Activated gamma-delta T cell treated with Interleukin-2 at 50 U/mL for 16 hours (primary cell): ENCODE data around the gene TMC8.
A peak's percentile ranks its signal among the peaks of the same experiment; 100 is the strongest.
"Not testable (repeated sequence)": the region's sequence is repeated elsewhere in the genome, so short reads cannot be mapped to it uniquely, and the experiment has no call there.

Experiments used
- DNase-seq: peaks from one replicate; pipeline ENCODE4 v3.0.0-alpha.2; 2020

Gene TMC8

GRCh38 chr17:78130437-78131101 lies at the start of gene TMC8:
TMC8 (plus strand) TSS chr17:78130771; CDS start chr17:78131589, 818 bp downstream.
- peak; percentile 90 for DNase-seq

GRCh38 chr17:78081551-78081950 lies 49.0 kb upstream of the TMC8 start:
- no peak for DNase-seq

- DNase-seq, result not testable (repeated sequence)
Measured at GRCh38 chr17:78082355-78082872, 48.2 kb upstream of the TMC8 start.

- DNase-seq, result no peak
Measured at GRCh38 chr17:78082988-78083387, 47.6 kb upstream of the TMC8 start.

- DNase-seq, result no peak
Measured at GRCh38 chr17:78086740-78087139, 43.8 kb upstream of the TMC8 start.

- DNase-seq, result no peak
Measured at GRCh38 chr17:78088529-78088928, 42.0 kb upstream of the TMC8 start.

GRCh38 chr17:78089576-78090281 lies 40.8 kb upstream of the TMC8 start:
- no peak for DNase-seq

GRCh38 chr17:78092794-78093324 lies 37.7 kb upstream of the TMC8 start:
- DNase-seq, result no peak

GRCh38 chr17:78095035-78095434 lies 35.5 kb upstream of the TMC8 start:
- DNase-seq, result no peak

- no peak for DNase-seq
Measured at GRCh38 chr17:78096093-78096492, 34.5 kb upstream of the TMC8 start.

GRCh38 chr17:78101112-78101511 lies 29.5 kb upstream of the TMC8 start:
- no peak for DNase-seq

- no peak for DNase-seq
Measured at GRCh38 chr17:78101542-78101941, 29.0 kb upstream of the TMC8 start.

GRCh38 chr17:78103311-78103710 lies 27.3 kb upstream of the TMC8 start:
- DNase-seq, result no peak

- DNase-seq, result no peak
Measured at GRCh38 chr17:78104540-78104941, 26.0 kb upstream of the TMC8 start.

- DNase-seq, result no peak
Measured at GRCh38 chr17:78105101-78105500, 25.5 kb upstream of the TMC8 start.

- no peak for DNase-seq
Measured at GRCh38 chr17:78105551-78105950, 25.0 kb upstream of the TMC8 start.

- DNase-seq, result no peak
Measured at GRCh38 chr17:78106211-78106610, 24.4 kb upstream of the TMC8 start.

GRCh38 chr17:78107457-78107856 lies 23.1 kb upstream of the TMC8 start:
- no peak for DNase-seq

- no peak for DNase-seq
Measured at GRCh38 chr17:78107976-78108725, 22.4 kb upstream of the TMC8 start.

GRCh38 chr17:78108726-78109488 lies 21.7 kb upstream of the TMC8 start:
- no peak for DNase-seq

- no peak for DNase-seq
Measured at GRCh38 chr17:78109489-78109761, 21.1 kb upstream of the TMC8 start.

GRCh38 chr17:78110363-78111015 lies 20.1 kb upstream of the TMC8 start:
- DNase-seq, result no peak
